ENCODE results near the gene FUZ.

Gene FUZ

DNA sequence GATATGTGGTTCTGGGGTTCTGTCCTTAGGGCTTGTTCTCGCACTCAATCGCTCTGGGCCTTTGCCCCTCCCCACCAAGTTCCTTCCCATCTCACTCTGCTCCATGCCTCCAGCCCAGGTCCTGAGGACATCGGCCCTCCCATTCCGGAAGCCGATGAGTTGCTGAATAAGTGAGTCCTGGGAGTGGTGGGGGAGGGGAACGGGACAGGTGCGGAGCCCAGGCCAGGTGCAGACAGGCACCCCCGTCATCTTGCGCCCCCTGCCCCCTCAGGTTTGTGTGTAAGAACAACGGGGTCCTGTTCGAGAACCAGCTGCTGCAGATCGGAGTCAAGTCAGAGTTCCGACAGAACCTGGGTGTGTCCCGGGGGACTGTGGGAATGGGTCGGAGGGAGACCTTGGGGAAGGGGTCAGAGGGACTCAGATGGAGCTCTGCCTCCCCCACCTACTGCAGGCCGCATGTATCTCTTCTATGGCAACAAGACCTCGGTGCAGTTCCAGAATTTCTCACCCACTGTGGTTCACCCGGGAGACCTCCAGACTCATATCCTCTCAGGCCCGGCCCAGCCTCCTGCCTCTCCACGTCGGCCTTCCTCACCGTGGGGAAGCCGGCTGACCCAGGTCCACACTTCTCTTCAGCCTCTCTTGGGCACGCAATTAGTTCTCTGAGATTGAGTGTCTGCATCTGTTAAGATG, 10.1 kb downstream of the FUZ start:
- Histone ChIP-seq H3K9ac (ENCODE audit: insufficient read length) (no peak overlapping the region), H3K27ac (no peak overlapping the region), H3K36me3 (ENCODE audit: insufficient read depth, low read length) (peaks cover 31% of the 10 kb centered on the region; the same call in 1 of the 2 replicates), H3K9me3 (ENCODE audit: low read depth, low read length) (no peaks in the 10 kb centered on the region), H3K4me3 (no peak overlapping the region)
- DNase-seq (ENCODE audit: low read depth, low spot score) = no peak
- TF ChIP-seq FOXP2 (optimal IDR thresholded peaks at IDR 0.05; ENCODE audit: control extremely low read depth, extremely low read length, insufficient read depth) (no peak), EZH2 (IDR thresholded peaks at IDR 0.05) (no peak), POLR2AphosphoS5 (IDR thresholded peaks at IDR 0.05; ENCODE audit: borderline replicate concordance, low read depth, low read length) (no peak)

- DNase-seq (ENCODE audit: low read depth, low spot score) = peak; percentile 32
- H3K9ac ChIP-seq (ENCODE audit: insufficient read length) = no peak overlapping the region
- TF ChIP-seq POLR2AphosphoS5 (IDR thresholded peaks at IDR 0.05; ENCODE audit: borderline replicate concordance, low read depth, low read length) = no peak
- TF ChIP-seq FOXP2 (optimal IDR thresholded peaks at IDR 0.05; ENCODE audit: control extremely low read depth, extremely low read length, insufficient read depth) = no peak
- no peak for TF ChIP-seq EZH2 (IDR thresholded peaks at IDR 0.05)
- no peak overlapping the region for H3K27ac ChIP-seq
- peaks cover 33% of the 10 kb centered on the region; the same call in 1 of the 2 replicates for H3K36me3 ChIP-seq (ENCODE audit: insufficient read depth, low read length)
- peak overlapping the region; percentile 68 for H3K4me3 ChIP-seq
- no peaks in the 10 kb centered on the region for H3K9me3 ChIP-seq (ENCODE audit: low read depth, low read length)
These were observed 11.0 kb downstream of the FUZ start for GRCh38 chr19:49801966-49802661.

- Histone ChIP-seq H3K9me3 (ENCODE audit: low read depth, low read length) (no peaks in the 10 kb centered on the region), H3K27ac (no peak overlapping the region), H3K4me3 (peak overlapping the region; percentile 68; the same call in 1 of the 2 replicates), H3K9ac (ENCODE audit: insufficient read length) (no peak overlapping the region), H3K36me3 (ENCODE audit: insufficient read depth, low read length) (peaks cover 38% of the 10 kb centered on the region; the same call in 1 of the 2 replicates)
- TF ChIP-seq EZH2 (IDR thresholded peaks at IDR 0.05) (no peak), POLR2AphosphoS5 (IDR thresholded peaks at IDR 0.05; ENCODE audit: borderline replicate concordance, low read depth, low read length) (no peak), FOXP2 (optimal IDR thresholded peaks at IDR 0.05; ENCODE audit: control extremely low read depth, extremely low read length, insufficient read depth) (no peak)
- DNase-seq (ENCODE audit: low read depth, low spot score) = no peak
These were observed 11.6 kb downstream of the FUZ start for GRCh38 chr19:49801401-49801888.

GRCh38 chr19:49800771-49801170, 12.3 kb downstream of the FUZ start:
- Histone ChIP-seq H3K9ac (ENCODE audit: insufficient read length) (no peak overlapping the region), H3K27ac (no peak overlapping the region), H3K9me3 (ENCODE audit: low read depth, low read length) (no peaks in the 10 kb centered on the region), H3K36me3 (ENCODE audit: insufficient read depth, low read length) (peaks cover 45% of the 10 kb centered on the region; the same call in 1 of the 2 replicates), H3K4me3 (no peak overlapping the region)
- DNase-seq (ENCODE audit: low read depth, low spot score) = no peak
- TF ChIP-seq POLR2AphosphoS5 (IDR thresholded peaks at IDR 0.05; ENCODE audit: borderline replicate concordance, low read depth, low read length) (no peak), FOXP2 (optimal IDR thresholded peaks at IDR 0.05; ENCODE audit: control extremely low read depth, extremely low read length, insufficient read depth) (no peak), EZH2 (IDR thresholded peaks at IDR 0.05) (no peak)

DNA sequence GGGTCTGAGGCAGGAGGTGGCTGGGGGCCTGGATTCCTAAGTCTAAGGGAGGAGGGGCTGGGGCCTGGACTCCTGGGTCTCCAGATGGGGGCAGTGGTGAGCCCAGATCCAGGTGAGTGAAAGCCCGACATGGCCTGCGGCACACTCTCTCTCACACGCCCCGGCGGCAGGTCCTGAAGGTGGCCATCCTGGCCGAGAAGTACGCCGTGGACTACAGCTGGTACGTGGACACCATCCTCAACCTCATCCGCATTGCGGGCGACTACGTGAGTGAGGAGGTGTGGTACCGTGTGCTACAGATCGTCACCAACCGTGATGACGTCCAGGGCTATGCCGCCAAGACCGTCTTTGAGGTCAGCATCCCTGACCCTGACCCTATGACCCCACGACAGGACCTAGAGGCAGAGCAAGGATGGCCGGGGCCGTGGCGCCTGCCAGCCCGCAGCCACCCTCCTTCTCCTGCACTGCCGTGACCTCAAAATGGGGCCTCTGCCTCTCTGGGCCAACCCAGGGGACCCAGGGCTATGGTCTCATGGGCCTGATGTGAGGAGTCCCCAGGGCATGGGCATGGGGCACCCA, 13.2 kb downstream of the FUZ start:
- peaks cover 43% of the 10 kb centered on the region; the same call in 1 of the 2 replicates for H3K36me3 ChIP-seq (ENCODE audit: insufficient read depth, low read length)
- DNase-seq (ENCODE audit: low read depth, low spot score) = no peak
- no peak overlapping the region for H3K4me3 ChIP-seq
- no peak overlapping the region for H3K27ac ChIP-seq
- no peak overlapping the region for H3K9ac ChIP-seq (ENCODE audit: insufficient read length)
- TF ChIP-seq EZH2 (IDR thresholded peaks at IDR 0.05) = no peak
- TF ChIP-seq FOXP2 (optimal IDR thresholded peaks at IDR 0.05; ENCODE audit: control extremely low read depth, extremely low read length, insufficient read depth) = no peak
- TF ChIP-seq POLR2AphosphoS5 (IDR thresholded peaks at IDR 0.05; ENCODE audit: borderline replicate concordance, low read depth, low read length) = no peak
- no peaks in the 10 kb centered on the region for H3K9me3 ChIP-seq (ENCODE audit: low read depth, low read length)

DNA sequence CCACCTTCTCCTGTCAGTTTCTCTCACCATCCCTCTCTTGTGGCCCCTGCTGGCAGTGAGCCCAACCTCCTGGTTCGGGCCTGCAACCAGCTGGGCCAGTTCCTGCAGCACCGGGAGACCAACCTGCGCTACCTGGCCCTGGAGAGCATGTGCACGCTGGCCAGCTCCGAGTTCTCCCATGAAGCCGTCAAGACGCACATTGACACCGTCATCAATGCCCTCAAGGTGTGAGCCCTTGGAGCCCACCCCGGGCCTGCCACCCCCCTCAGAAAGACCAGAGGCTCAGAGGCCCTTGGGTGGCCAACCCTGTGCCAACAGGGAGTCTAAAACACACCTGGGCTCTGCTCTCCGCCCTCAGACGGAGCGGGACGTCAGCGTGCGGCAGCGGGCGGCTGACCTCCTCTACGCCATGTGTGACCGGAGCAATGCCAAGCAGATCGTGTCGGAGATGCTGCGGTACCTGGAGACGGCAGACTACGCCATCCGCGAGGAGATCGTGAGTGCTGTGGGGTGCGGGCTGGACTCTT, 13.8 kb downstream of the FUZ start:
- DNase-seq (ENCODE audit: low read depth, low spot score) = no peak
- no peak for TF ChIP-seq FOXP2 (optimal IDR thresholded peaks at IDR 0.05; ENCODE audit: control extremely low read depth, extremely low read length, insufficient read depth)
- no peak for TF ChIP-seq POLR2AphosphoS5 (IDR thresholded peaks at IDR 0.05; ENCODE audit: borderline replicate concordance, low read depth, low read length)
- TF ChIP-seq EZH2 (IDR thresholded peaks at IDR 0.05) = no peak
- Histone ChIP-seq H3K9me3 (ENCODE audit: low read depth, low read length) (no peaks in the 10 kb centered on the region), H3K9ac (ENCODE audit: insufficient read length) (no peak overlapping the region), H3K4me3 (no peak overlapping the region), H3K27ac (no peak overlapping the region), H3K36me3 (ENCODE audit: insufficient read depth, low read length) (peaks cover 39% of the 10 kb centered on the region; the same call in 1 of the 2 replicates)

GRCh38 chr19:49798574-49798973, 14.5 kb downstream of the FUZ start:
- no peak for DNase-seq (ENCODE audit: low read depth, low spot score)
- Histone ChIP-seq H3K27ac (no peak overlapping the region), H3K9me3 (ENCODE audit: low read depth, low read length) (no peaks in the 10 kb centered on the region), H3K36me3 (ENCODE audit: insufficient read depth, low read length) (peaks cover 38% of the 10 kb centered on the region; the same call in 1 of the 2 replicates), H3K4me3 (no peak overlapping the region), H3K9ac (ENCODE audit: insufficient read length) (no peak overlapping the region)
- TF ChIP-seq POLR2AphosphoS5 (IDR thresholded peaks at IDR 0.05; ENCODE audit: borderline replicate concordance, low read depth, low read length) (no peak), FOXP2 (optimal IDR thresholded peaks at IDR 0.05; ENCODE audit: control extremely low read depth, extremely low read length, insufficient read depth) (no peak), EZH2 (IDR thresholded peaks at IDR 0.05) (no peak)

GRCh38 chr19:49795615-49796014, 17.5 kb downstream of the FUZ start:
- Histone ChIP-seq H3K4me3 (no peak overlapping the region), H3K9ac (ENCODE audit: insufficient read length) (no peak overlapping the region), H3K36me3 (ENCODE audit: insufficient read depth, low read length) (peaks cover 37% of the 10 kb centered on the region; the same call in 1 of the 2 replicates), H3K9me3 (ENCODE audit: low read depth, low read length) (no peaks in the 10 kb centered on the region), H3K27ac (no peak overlapping the region)
- DNase-seq (ENCODE audit: low read depth, low spot score) = no peak
- TF ChIP-seq FOXP2 (optimal IDR thresholded peaks at IDR 0.05; ENCODE audit: control extremely low read depth, extremely low read length, insufficient read depth) (no peak), EZH2 (IDR thresholded peaks at IDR 0.05) (no peak), POLR2AphosphoS5 (IDR thresholded peaks at IDR 0.05; ENCODE audit: borderline replicate concordance, low read depth, low read length) (no peak)
